Ishikawa (cell line): ENCODE data around the gene CIAO3.

ENCODE experiments used
- CEBPB ChIP-seq: IDR thresholded peaks from 2 replicates; pipeline ENCODE4 v1.6.1; 2012
- CREB1 ChIP-seq: IDR thresholded peaks from 2 replicates; pipeline ENCODE4 v1.6.1; 2012; ENCODE audit warnings: low read depth
- EGR1 ChIP-seq: IDR thresholded peaks from 2 replicates; pipeline ENCODE4 v1.6.1; 2012
- EP300 ChIP-seq: IDR thresholded peaks from 2 replicates; pipeline ENCODE4 v1.6.1; 2012; ENCODE audit warnings: borderline replicate concordance
- FOXM1 ChIP-seq: IDR thresholded peaks from 2 replicates; pipeline ENCODE4 v1.6.1; 2012; ENCODE audit warnings: low read depth, borderline replicate concordance
- MAX ChIP-seq: IDR thresholded peaks from 2 replicates; pipeline ENCODE4 v1.6.1; 2012
- NFIC ChIP-seq: IDR thresholded peaks from 2 replicates; pipeline ENCODE4 v1.6.1; 2012
- RAD21 ChIP-seq: IDR thresholded peaks from 2 replicates; pipeline ENCODE4 v1.6.1; 2012; ENCODE audit warnings: low read depth
- REST ChIP-seq: IDR thresholded peaks from 2 replicates; pipeline ENCODE4 v1.6.1; 2012; ENCODE audit warnings: low read depth, mild to moderate bottlenecking
- TAF1 ChIP-seq: IDR thresholded peaks from 2 replicates; pipeline ENCODE4 v1.6.1; 2012; ENCODE audit warnings: low read depth, mild to moderate bottlenecking
- TCF12 ChIP-seq: IDR thresholded peaks from 2 replicates; pipeline ENCODE4 v1.6.1; 2012; ENCODE audit warnings: low read depth
- TEAD4 ChIP-seq: IDR thresholded peaks from 2 replicates; pipeline ENCODE4 v1.6.1; 2012
- YY1 ChIP-seq: IDR thresholded peaks from 2 replicates; pipeline ENCODE4 v1.6.1; 2012; ENCODE audit warnings: low read depth
- ZBTB7A ChIP-seq: IDR thresholded peaks from 2 replicates; pipeline ENCODE4 v1.6.1; 2012; ENCODE audit warnings: low read depth
- TF ChIP-seq, protein P1 (sequence below): IDR thresholded peaks from 2 replicates; pipeline ENCODE4 v1.6.1; 2012

The CIAO3 gene

DNA sequence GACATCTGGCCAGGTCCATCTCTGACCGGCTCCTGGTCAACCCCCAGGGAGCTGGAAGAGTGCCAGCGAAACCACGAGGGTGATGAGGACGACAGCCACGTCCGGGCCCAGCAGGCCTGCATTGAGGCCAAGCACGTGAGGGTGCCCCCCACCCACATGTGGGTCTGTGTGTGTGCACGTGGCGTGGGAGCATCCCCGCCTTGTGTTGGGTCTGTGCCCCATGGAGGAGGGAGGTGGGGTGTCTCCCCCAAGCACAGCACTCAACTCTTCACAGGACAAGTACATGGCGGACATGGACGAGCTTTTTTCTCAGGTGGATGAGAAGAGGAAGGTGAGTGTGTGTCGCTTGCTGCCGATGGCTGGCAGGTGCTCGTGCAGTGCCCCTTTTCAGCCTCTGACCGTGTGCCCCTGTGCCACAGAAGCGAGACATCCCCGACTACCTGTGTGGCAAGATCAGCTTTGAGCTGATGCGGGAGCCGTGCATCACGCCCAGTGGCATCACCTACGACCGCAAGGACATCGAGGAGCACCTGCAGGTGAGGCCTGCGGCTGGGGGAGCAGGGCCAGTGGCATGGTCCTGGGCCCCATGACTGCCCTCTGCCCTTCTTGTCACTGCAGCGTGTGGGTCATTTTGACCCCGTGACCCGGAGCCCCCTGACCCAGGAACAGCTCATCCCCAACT is 58.9 kb downstream of the CIAO3 start:
- TF ChIP-seq, protein P1, sequence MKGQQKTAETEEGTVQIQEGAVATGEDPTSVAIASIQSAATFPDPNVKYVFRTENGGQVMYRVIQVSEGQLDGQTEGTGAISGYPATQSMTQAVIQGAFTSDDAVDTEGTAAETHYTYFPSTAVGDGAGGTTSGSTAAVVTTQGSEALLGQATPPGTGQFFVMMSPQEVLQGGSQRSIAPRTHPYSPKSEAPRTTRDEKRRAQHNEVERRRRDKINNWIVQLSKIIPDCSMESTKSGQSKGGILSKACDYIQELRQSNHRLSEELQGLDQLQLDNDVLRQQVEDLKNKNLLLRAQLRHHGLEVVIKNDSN = no peak
- TF ChIP-seq TEAD4 = no peak
- TF ChIP-seq REST = no peak
- TF ChIP-seq TCF12 = no peak
- TF ChIP-seq NFIC = peak; percentile 60
- TF ChIP-seq MAX = no peak

GRCh38 chr16:680967-681745 is 59.6 kb downstream of the CIAO3 start:
- TF ChIP-seq MAX (0 out of 2 replicates have a peak, but pooled peaks have one; percentile 26), EGR1 (no peak), FOXM1 (no peak), RAD21 (no peak), EP300 (no peak)

- TF ChIP-seq CREB1 = no peak
- TF ChIP-seq FOXM1 = no peak
- no peak for TF ChIP-seq TAF1
- no peak for TF ChIP-seq YY1
- TF ChIP-seq REST = no peak
- TF ChIP-seq CEBPB = no peak
- no peak for TF ChIP-seq EGR1
Measured at GRCh38 chr16:680625-680945, 60.2 kb downstream of the CIAO3 start.

GRCh38 chr16:679814-680624 is 60.8 kb downstream of the CIAO3 start, which contains the start of gene STUB1:
Gene STUB1 (plus strand): TSS chr16:680410. CDS start chr16:680526, 116 bp downstream.
- no peak for TF ChIP-seq EP300
- TF ChIP-seq YY1 = no peak
- TF ChIP-seq TCF12 = no peak
- no peak for TF ChIP-seq RAD21
- peak; percentile 69 for TF ChIP-seq EGR1
- TF ChIP-seq, protein P1 = no peak
- no peak for TF ChIP-seq CEBPB
- 0 out of 2 replicates have a peak, but pooled peaks have one; percentile 20 for TF ChIP-seq TEAD4
- TF ChIP-seq NFIC = no peak
- TF ChIP-seq MAX = peak; percentile 66
- no peak for TF ChIP-seq REST
- no peak for TF ChIP-seq FOXM1
- TF ChIP-seq ZBTB7A = peak; percentile 72; the same call in 1 of the 2 replicates
- no peak for TF ChIP-seq CREB1
- peak; percentile 77 for TF ChIP-seq TAF1
